OCI-LY1 (cell line): Measurements from ENCODE around the gene GASK1A.

Experiments
- H2AFZ ChIP-seq: fragments of 200-600 bp; sonication (generic), shearing (Covaris generic); 2 replicates; pipeline ENCODE4 v1.6.0; 2014; ENCODE audit warnings: antibody characterized with exemption, mild to moderate bottlenecking, low read length
- H3F3A ChIP-seq: fragments of 200-600 bp; sonication (generic), shearing (Covaris generic); 2 replicates; pipeline ENCODE4 v1.6.0; 2014; ENCODE audit warnings: mild to moderate bottlenecking, antibody characterized with exemption, low read length, moderate library complexity; ENCODE audit not compliant: insufficient read depth
- H3K27ac ChIP-seq: fragments of 200-600 bp; sonication (generic); 2 replicates; pipeline ENCODE4 v1.5.1; 2014; ENCODE audit warnings: low read length, mixed run types, mild to moderate bottlenecking, low read depth; ENCODE audit not compliant: poor library complexity, severe bottlenecking
- H3K27me3 ChIP-seq: fragments of 200-600 bp; sonication (generic); 2 replicates; pipeline ENCODE4 v1.6.0; 2014; ENCODE audit warnings: antibody characterized with exemption, mild to moderate bottlenecking, low read length, moderate library complexity; ENCODE audit not compliant: insufficient read depth
- H3K36me3 ChIP-seq: fragments of 200-600 bp; sonication (generic); 2 replicates; pipeline ENCODE4 v1.6.1; 2014; ENCODE audit warnings: mild to moderate bottlenecking, antibody characterized with exemption, low read length, moderate library complexity, mixed read lengths; ENCODE audit not compliant: insufficient read depth
- H3K4me1 ChIP-seq: fragments of 200-600 bp; sonication (generic); 2 replicates; pipeline ENCODE4 v1.5.1; 2014; ENCODE audit warnings: mild to moderate bottlenecking, low read length, moderate library complexity; ENCODE audit not compliant: insufficient read depth, severe bottlenecking
- H3K4me2 ChIP-seq: fragments of 200-600 bp; sonication (generic), shearing (Covaris generic); 2 replicates; pipeline ENCODE4 v1.6.1; 2014; ENCODE audit warnings: low read length
- H3K4me3 ChIP-seq: fragments of 200-600 bp; sonication (generic); 2 replicates; pipeline ENCODE4 v1.5.1; 2014; ENCODE audit warnings: low read length, low read depth, mild to moderate bottlenecking, mixed read lengths; ENCODE audit not compliant: poor library complexity, severe bottlenecking
- H3K79me2 ChIP-seq: fragments of 200-600 bp; shearing (Covaris generic); 2 replicates; pipeline ENCODE4 v1.6.1; 2016; ENCODE audit warnings: mixed run types, low read length, mixed read lengths; ENCODE audit not compliant: insufficient read depth
- H3K9ac ChIP-seq: fragments of 200-600 bp; sonication (generic), shearing (Covaris generic); 2 replicates; pipeline ENCODE4 v1.6.1; 2014; ENCODE audit warnings: mild to moderate bottlenecking, low read length, mixed read lengths
- H3K9me2 ChIP-seq: fragments of 200-600 bp; sonication (generic), shearing (Covaris generic); 2 replicates; pipeline ENCODE4 v1.6.1; 2014; ENCODE audit warnings: low read depth, mild to moderate bottlenecking, low read length, mixed read lengths
- H3K9me3 ChIP-seq: fragments of 200-600 bp; shearing (Covaris generic); 2 replicates; pipeline ENCODE4 v1.6.1; 2014; ENCODE audit warnings: low read length, mixed read lengths
- H4K20me1 ChIP-seq: fragments of 200-600 bp; sonication (generic), shearing (Covaris generic); 2 replicates; pipeline ENCODE4 v1.6.0; 2016; ENCODE audit warnings: mild to moderate bottlenecking, low read length; ENCODE audit not compliant: insufficient read depth
- CTCF ChIP-seq: fragments of 200-600 bp; sonication (generic), shearing (Covaris generic); IDR thresholded peaks from 2 replicates; pipeline ENCODE4 v1.5.1; 2017; ENCODE audit warnings: mild to moderate bottlenecking, antibody characterized with exemption, low read length, moderate library complexity, mixed read lengths
- EZH2 ChIP-seq: fragments of 200-600 bp; sonication (generic), shearing (Covaris generic); IDR thresholded peaks from 2 replicates; pipeline ENCODE4 v1.8.0; 2017; ENCODE audit warnings: borderline replicate concordance, mixed run types, mild to moderate bottlenecking, antibody characterized with exemption, low read length, moderate library complexity, mixed read lengths

The GASK1A gene

DNA sequence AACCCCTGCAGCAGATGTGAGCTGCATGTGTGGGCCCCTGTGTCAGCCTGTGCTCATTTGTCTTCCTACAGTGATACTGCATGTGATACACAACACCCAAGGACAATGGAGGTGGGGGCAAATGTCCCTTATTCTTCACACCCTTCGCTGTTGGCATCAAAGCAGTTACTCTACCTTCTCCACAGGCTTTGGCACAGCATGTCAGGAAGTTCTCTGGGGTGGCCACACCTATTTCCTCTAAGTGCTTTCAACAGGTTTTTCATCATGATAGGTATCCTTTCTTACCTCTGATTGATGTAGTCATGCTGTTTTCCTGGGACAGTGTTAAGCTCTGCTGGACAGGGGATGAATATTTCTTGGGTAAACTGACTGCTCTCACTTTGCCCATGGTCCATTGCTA lies 43.6 kb upstream of the GASK1A start:
- Histone ChIP-seq H3K4me2 (no peak overlapping the region), H3K9me2 (no peaks in the 10 kb centered on the region), H3K9me3 (no peaks in the 10 kb centered on the region), H3K36me3 (no peaks in the 10 kb centered on the region), H3K4me3 (no peak overlapping the region), H3K4me1 (no peaks in the 10 kb centered on the region), H3K9ac (no peak overlapping the region), H2AFZ (no peak overlapping the region), H3K27me3 (no peaks in the 10 kb centered on the region), H3K79me2 (no peaks in the 10 kb centered on the region), H3K27ac (no peak overlapping the region), H4K20me1 (no peaks in the 10 kb centered on the region), H3F3A (no peaks in the 10 kb centered on the region)
- TF ChIP-seq EZH2 (no peak), CTCF (no peak)

DNA sequence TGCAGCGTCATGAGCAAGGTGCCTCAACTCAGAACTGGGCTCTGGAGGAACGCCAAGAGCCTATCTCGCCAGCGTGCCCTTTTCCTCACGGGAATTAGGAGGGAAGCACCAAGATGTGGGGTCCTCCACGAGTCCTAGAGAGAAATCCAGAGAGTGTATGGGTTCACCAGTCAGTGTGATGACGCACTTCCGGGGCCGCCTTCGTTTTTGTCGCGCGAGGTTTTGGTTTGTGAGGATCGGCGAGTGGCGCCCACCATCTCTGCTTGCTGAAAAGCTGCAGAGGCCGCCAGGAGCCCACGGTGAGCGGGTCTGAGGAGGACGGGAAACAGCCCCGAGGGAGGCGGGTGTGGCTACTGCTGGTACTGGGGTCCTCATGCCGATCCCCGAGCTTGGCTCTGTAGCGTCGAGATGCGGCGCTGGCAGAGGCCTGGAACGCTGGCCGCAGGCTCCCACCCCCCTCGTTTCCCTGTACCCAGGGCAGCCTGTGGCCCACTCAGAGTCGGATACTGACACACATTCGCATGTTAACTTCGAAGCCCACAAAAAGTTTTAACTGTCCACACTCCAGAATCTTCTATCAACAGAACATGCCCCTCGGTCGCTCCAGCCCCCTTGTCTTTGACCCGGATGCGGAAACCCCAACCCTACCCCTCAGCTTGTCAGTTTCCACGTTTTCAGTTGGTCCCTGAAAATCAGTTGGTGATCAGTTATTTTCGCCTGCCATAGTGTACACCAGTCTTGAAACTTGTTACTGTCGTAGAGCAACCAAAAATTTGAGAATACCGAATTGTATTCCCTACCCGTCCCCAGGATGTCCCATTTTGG lies 42.7 kb upstream of the GASK1A start:
- Histone ChIP-seq H3K36me3 (no peaks in the 10 kb centered on the region), H3K9me3 (no peaks in the 10 kb centered on the region), H3K9ac (no peak overlapping the region), H3K4me1 (no peaks in the 10 kb centered on the region), H4K20me1 (no peaks in the 10 kb centered on the region), H3K4me2 (no peak overlapping the region), H3K4me3 (no peak overlapping the region), H3K9me2 (no peaks in the 10 kb centered on the region), H3K27me3 (no peaks in the 10 kb centered on the region), H3K79me2 (no peaks in the 10 kb centered on the region), H3F3A (no peaks in the 10 kb centered on the region), H2AFZ (no peak overlapping the region), H3K27ac (no peak overlapping the region)
- TF ChIP-seq EZH2: no peak
- no peak for TF ChIP-seq CTCF

DNA sequence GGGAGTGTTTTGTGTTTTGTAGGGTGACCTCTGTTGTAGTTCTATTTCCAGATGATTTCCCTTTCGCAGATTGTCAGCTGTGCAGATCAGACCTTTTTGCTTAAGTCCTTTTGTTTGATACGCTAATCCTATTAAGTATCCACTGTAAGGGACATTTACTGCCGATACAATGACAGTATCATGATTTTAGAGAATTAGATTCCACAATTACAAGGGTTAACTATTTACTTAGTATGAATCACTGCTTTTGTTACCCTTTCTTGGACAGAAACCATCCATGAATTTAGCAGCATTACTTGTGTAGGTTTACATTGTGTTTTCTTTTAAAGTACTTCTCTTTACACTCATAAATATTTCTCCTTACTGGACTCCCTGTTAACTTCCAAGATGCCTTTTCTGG lies 41.8 kb upstream of the GASK1A start:
- no peak overlapping the region for H3K4me3 ChIP-seq
- H3K27ac ChIP-seq: no peak overlapping the region
- no peak overlapping the region for H3K4me2 ChIP-seq
- H3K9me2 ChIP-seq: no peaks in the 10 kb centered on the region
- H3K27me3 ChIP-seq: no peaks in the 10 kb centered on the region
- H2AFZ ChIP-seq: no peak overlapping the region
- H4K20me1 ChIP-seq: no peaks in the 10 kb centered on the region
- no peaks in the 10 kb centered on the region for H3K36me3 ChIP-seq
- H3F3A ChIP-seq: no peaks in the 10 kb centered on the region
- H3K4me1 ChIP-seq: no peaks in the 10 kb centered on the region
- H3K9me3 ChIP-seq: no peaks in the 10 kb centered on the region
- TF ChIP-seq CTCF (no peak), EZH2 (no peak)
- no peak overlapping the region for H3K9ac ChIP-seq
- H3K79me2 ChIP-seq: no peaks in the 10 kb centered on the region
